C1 segment of cervical spinal cord (tissue), 14 donors: ENCODE data around the gene MRPL27.
"Not testable (repeated sequence)": the region's sequence is repeated elsewhere in the genome, so short reads cannot be mapped to it uniquely, and the experiment has no call there.

Experiments used
- DNase-seq, 14 donors: peaks; one replicate each; lab custom pipeline; 2025; lab: John Stamatoyannopoulos, UW

Gene MRPL27

DNA sequence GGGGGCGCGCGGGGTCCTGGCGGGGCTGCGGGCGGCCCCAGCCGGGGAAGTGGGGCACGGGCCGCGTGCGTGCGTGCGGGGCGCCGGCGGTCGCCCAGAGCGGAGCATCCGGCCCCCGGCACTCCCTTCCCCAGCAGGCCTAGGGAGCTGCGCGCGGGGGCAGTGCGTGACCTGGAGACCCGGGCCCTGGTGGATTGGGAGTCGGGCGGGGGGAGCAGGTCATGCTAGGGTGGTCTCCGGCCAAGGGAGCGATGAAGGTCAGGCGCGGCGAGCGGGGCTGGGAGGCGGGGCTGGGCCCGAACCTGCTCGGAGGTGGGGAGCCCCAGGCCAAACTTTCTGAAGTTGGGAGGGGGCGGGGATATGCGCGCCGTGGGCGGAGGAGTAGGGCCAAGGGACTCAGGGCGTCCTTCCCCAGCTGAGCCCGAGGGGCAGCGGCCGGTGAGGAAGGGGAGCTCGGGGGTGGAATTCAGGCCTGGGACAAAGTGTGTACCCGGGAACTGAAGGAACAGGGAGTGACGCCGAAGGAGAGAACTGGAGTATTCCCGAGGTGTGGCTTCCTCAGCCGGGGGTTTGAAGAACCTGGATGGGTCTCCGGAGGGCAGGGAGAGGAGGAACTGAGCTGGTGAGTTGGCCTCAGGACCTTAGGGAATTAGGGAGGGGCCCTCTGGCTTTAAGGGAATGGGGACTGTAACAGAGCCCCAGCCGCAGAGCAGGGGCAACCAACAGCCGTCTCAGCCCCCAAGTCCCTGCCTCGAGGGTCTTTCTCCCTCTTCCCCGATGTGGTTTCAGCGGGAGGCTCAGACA is 26.5 kb downstream of the MRPL27 start:
- DNase-seq, result peak in 4 of 14 donors; percentile 43 to 57 (median 47)

DNA sequence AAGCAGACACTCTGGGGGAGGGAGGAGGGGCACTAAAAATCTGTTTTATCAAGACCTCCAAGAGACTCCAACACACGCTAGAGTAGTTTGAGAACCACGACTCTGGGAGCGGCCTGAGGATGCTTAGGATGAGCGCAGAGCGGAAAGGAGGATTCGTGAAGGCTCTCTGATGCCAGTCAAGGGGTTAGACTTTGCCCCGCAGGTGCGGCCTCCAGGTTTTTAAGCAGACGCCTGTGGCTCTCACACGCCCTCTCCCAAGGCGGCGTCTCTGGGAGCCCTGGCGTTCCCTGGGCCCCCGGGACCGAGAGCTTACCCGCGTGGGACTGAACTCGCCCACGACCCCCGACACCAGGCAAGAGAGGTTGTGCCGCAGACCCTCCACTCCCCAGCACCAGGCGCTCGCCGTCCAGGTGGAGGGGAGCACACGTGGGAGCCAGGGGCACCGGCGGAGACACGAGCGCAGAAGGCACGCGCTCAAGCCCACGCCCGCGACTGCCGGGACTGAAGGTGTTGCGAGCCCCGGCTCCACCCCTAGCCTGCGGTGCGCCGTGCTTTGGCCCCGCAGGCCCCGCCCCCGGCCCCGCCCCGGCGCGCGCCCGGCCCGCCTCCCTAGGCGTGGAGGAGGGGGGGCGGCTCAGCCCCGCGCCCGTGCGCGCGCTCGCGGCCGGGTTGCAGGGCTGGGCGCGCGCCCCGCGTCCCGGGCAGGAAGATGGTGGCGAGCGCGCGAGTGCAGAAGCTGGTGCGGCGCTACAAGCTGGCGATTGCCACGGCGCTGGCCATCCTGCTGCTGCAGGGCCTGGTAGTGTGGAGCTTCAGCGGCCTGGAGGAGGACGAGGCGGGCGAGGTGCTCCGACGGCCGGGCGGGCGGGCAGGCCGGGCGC is 27.3 kb downstream of the MRPL27 start, which contains the start of gene XYLT2:
Gene XYLT2 (plus strand): TSS at position 695 of the 881 bp plus-strand sequence. CDS start 15 bp downstream, at position 710.
- peak in 12 of 14 donors; percentile 29 to 84 (median 51) for DNase-seq

DNA sequence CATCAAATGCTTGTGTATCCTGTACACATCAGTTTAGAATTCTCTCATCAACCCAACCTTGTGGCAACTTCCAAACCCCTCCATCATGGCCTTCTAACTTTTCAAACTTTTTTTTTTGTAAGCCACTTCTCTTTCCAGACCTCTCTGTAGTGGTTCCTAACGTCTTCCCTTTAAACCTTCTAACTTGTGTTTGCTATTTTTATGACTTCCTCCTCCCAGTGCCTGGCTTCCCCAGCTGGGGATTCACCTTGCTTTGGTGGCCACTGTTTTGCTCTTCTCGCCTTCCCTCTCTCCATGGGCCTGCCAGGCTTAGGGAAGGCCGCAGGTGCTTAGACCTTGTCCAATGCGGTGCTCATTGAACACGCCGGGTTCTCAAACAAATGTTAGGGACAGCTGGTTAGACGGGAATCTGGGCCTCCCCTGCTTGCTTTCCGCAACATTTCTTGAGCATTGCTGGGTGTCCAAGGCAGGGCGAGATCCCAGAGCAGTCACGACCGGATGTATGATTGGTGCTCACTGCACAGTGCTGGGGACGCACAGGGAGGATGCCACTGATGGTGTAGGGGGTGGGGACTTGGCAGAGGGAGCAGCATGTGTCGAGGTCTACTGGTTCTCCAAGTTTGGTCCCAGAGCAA is 28.1 kb downstream of the MRPL27 start:
- no peak for DNase-seq

DNA sequence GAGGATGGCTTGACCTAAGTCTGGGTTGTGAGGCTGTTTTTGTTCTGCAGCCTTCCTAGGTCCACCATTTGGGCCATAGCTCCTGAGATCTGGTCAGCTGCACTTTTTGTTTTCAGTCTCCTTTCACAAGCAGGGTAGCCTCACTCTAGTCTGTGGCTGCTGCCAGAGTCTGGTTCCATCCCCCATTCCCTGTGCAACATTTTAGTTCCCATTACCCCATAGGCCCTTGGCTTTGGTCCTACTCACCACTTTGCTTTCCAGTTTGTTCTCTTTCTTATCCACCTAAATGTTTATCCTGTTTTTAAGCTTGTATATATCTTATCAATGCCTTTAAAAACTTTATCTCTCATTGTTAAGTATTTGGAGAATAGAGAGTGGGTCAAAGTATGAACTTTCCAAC is 33.6 kb downstream of the MRPL27 start:
- no peak for DNase-seq

DNA sequence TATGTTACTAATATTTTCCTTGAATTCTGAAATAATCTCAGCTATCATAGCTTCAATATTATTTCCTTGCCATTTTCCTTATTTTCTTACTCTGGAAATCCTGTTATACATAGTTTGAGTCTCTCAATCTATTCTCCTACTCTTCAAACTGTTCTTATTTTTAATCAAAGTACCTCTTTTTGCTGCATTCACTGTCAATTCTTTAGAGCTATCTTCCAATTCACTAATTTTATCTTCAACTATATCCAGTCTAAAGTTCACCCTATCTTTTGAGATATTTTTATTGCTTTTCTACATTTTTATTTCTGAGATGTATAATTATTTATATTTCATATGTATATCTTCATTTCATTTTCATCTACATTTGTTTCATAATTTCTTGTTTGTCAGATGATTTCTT is 34.3 kb downstream of the MRPL27 start:
- DNase-seq, result no peak

DNA sequence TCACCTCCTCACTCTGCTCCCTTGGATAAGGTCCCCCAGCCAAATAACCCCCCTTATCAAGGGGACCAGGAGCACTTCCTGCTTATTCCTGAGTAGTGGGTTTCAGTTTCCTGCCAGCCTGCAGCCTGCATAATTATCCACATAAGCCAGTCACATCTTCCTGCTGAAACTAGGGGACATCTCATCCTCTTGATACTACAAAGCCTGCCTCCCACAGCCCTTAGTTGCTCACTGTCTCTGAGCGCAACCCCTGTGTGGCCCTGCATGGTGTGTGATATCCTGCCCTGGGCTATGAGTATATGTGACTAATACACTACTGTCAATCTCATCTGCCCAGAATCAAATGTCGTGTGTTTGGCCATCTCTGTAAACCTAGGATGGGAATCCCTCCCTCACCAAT is 35.0 kb downstream of the MRPL27 start:
- DNase-seq, result no peak

DNA sequence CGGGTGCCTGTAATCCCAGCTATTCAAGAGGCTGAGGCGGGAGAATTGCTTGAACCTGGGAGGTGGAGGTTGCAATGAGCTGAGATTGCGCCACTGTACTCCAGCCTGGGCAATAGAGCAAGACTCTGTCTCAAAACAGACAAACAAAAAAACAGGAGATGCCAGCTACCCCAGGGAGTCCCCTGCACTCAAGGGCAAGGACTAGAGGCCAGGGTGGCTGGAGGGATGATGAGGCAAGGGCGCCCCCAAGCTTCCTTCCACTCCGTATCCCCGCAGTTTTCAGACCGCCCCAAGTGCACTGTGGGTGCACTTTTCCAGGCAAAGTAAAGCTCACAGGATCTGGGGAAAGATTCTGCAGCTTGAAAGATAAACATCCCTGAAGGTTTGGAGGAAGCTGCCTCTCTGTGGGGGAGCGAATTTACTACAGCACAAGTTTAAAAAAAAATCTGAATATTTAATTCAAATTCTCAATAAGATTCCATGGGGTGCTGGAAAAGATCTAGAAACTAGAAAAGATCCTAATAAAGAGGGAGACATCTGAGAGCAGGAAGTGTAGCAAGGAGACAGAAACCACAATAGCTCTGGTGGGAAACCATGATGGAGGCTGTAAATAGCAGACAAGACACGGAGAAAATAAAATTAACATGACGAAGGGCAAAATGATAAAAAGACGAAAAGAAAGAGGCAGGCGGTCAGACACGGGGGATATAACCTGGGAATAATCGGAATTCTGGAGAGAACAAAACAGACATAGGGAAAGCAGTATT is 39.5 kb downstream of the MRPL27 start:
- DNase-seq, result not testable (repeated sequence)

DNA sequence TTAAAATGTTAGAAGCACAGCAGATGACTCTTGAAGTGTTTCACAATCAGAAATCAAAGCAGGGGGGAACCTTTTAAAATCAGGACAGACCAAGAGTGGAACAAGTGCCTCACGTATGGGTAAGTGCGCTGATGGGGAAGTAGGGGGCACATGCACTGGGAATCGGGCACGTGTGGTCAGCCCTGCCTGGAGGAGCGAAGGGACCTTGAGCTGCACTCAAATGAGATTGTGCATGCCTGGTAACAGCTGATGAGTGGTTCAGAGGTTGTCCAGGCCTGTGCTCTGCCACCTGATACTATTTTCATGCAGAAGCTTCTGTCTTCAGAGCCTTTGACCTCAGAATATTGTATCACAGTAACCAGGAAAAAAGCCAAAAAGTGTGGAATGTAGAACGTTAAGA is 40.8 kb downstream of the MRPL27 start:
- DNase-seq, result no peak

DNA sequence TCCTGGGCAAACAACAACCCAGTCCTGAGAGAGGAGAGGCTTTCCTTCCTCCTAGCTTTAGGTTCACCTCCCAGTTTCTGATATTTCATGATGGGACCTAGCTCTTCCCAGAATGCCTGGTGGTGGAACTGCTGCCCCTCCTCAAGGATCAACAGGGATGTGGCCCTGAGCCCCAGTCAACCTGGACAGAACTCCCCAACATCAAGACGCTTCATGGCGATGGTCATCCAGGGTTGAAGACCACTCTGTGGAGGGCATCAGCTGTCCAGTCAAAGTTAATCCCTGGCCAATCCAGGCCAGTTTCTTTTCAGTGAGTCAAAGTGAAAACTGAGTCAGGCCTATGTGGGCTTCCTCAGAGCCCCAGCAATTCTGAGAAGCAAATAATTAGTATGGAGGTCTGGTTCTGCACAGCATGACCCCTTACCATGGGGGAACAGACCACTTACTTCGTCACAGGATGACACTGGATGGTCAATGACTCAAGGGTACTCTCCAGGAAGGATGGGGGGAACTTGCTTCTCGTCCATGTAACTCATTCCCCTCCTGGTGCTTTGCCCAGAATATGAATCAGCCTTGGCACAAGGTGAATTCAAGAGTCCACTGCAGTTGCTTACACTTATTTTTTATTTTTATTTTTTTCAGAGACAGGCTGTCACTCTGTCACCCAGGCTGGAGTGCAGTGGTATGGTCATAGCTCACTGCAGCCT is 41.7 kb downstream of the MRPL27 start:
- no peak for DNase-seq

DNA sequence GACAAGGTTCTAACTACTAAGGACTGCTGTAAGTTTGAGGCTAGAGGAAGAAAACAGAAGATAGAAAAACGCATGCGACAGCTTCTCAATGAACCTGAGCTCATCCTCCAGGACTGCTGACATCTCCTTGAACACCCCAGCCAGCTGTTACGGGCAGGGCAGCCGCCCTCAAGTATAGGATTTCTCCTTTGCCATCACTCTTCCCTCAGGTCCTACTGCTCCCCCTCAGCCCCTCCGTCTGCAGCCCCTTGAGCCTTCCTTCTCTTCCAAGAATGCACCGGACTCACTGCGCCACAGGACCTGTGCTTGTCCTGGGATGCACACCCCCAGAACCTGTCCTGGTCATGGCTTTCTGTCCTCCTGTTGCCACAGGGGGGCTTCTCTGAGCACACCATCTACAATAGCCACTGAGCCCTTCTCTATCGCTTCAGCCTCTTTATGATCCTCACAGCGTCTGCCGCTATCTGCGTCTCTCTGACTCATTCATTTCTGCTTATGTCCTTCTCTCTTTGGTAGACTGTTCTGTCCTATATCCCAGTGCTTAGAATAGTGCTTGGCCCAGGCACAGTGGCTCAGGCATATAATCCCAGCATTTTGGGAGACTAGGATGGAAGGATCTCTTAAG is 42.7 kb downstream of the MRPL27 start:
- DNase-seq, result no peak

DNA sequence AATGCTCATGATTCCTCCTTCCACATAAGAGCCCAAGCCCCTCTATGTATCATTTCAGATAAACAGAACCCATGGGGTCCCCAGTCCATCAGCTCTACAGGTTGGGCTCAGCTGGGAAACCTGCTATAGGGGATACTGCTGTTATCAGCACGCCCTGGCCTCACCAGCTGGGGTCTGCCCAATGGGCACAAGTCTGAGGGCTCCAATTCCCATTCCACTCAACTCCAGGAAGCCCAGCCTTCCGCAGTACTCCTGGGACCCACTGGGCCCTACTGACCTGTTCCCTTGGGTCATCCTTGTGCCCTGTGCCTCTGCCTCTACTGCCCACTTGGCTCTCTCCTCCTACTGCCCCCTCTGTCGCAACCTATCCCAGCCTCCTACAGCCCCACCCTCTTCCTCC is 43.3 kb downstream of the MRPL27 start:
- DNase-seq, result no peak

DNA sequence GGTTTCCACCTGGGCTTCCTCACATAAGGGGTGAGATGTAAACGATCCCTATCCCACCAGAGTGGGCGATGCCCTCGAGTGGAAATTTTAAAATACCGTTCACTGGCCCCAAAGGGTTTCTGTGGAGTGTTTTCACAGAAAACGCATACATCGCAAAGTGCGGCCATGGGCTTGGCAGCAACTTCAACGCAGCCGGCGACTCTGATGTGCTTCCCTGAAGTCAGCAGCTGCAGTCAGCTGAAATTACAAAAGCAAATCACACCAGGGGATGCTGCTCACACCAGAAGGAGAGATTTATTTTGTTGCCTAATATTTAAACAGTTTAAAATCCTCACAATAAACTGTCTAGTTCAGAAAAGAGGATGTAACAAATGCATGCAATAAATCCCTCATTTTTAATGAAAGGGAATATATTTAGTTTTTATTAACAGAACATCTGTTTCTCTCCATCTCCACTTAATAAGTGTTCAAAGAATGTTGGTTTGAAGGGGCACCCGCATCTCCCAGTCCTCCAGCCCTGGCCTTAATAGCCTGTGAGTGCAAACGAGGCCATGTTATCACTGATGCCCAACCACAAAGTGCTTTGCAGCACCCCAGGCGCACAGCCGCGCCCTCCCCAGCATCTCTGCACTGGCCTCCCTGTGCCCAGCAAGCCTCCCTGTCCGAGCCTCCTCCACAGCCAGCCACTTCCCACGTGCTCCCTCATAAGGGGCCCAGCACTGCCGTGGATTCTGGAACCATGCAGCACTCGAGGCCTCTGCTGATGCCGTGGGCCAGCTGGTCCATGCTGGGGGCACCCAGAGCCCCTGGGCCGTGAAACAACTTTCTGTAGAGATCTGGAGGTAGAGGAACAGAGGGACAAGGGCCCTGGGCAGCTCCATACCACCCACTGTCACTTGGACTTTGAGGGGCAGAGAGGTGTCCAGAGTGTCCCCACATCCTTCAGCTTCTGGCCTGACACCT is 44.3 kb downstream of the MRPL27 start:
- DNase-seq, result no peak

DNA sequence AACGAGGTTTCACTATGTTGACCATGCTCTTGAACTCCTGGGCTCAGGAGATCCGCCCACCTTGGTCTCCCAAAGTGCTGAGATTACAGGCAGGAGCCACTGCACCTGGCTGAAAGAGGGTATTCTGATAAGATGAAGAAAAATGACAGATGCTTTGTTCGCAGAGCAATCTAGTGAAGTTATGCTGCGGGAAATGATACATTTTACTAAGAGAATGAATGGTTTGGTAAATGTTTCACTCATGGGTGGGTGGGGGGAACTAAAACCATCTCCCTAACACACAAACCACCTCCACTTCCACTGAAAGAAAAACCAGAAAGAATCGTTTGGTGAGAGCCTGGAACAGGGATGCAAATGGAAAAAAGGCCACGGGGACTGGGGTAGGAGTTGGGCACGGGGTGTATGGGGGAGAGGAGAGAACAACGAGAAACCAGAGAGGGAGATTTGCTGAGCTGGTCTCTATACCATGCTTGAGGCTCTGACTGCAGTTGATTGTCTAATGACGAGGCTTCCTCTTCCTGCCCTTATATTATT is 46.1 kb downstream of the MRPL27 start:
- no peak for DNase-seq

DNA sequence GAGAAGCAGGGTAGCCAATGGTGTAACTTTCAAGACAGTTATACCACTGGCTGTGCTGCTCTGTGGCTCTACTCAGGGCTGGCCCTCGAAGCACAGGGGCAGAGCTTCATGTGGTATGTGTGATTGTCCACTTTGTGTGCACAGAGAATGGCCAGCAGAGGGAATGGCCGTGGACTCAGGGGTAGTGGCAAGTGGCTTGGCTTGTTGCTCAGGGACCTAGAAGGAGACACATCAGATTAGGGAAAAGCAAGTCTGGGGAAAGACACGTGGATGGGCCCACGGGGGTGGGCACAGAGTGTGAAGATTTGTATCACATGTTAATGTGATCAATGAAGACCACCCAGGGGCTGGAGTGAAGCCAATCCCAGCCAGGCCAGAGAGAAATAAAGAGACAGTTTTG is 47.1 kb downstream of the MRPL27 start:
- DNase-seq, result no peak

DNA sequence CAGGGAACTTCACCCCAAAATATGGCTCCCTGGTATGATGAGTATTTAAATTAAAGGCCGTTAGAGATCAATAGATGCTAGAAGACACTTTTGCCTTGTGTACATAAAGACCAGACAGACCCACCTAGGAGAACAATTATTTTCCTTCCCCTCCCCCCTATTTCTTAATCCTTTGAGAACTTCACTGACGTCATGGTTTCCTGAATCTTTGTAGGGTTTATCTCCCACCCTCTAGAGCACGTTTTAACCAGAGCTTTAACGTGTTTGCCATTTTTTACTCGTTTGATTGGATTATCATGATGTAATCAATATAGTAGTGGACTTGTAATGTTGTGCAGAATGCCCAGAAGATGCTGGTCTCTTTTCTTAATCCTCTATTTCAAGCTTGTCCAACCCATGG is 49.9 kb downstream of the MRPL27 start:
- DNase-seq, result no peak

DNA sequence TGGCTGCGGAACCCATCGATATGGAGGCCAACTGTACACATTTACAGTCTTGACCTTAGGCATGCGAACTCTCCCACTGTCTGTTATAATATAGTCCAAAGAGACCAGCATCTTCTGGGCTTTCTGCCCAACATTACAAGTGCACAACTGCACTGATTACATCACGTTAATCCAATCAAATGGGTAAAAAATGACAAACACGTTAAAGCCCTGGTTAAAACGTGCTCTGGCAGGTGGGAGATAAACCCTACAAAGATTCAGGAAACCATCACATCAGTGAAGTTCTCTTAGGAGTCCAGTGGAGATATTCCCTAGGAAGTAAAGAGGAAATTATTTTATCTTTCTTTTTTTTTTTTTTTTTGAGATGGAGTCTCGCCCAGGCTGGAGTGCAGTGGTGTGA is 50.7 kb downstream of the MRPL27 start:
- DNase-seq, result no peak

DNA sequence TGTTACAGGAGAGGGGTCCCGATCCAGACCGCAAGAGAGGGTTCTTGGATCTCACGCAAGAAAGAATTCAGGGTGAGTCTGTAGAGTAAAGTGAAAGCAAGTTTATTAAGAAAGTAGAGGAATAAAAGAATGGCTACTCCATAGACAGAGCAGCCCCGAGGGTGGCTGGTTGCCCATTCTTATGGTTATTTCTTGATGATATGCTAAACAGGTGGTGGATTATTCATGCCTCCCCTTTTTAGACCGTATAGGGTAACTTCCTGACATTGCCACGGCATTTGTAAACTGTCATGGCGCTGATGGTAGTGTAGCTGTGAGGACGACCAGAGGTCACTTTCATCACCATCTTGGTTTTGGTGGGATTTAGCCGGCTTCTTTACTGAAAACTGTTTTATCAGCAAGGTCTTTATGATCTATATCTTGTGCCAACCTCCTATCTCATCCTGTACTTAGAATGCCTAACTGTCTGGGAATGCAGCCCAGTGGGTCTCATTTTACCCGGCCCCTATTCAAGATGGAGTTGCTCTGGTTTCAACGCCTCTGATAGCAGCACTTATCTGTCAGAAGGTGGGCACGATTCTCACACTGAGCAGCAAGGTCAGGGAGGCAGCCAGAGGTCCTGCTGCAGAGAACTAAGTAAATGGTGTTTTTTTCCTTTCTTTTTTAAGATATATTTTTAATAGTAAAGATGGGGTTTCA is 53.5 kb downstream of the MRPL27 start:
- DNase-seq, result no peak
